ENCODE results near the gene METTL18.

METTL18 gene

GRCh38 chr1:169821500-169821899 is 26.8 kb upstream of the METTL18 start:
- no CpG with 5 or more reads among the region's 7 CpGs for WGBS, 2 donors (ENCODE audit: extremely low coverage in 2 of 2, insufficient read length in 2 of 2, insufficient replicate concordance in 1 of 2)
- H3K4me1 ChIP-seq (ENCODE audit: control insufficient read depth in 2 of 2, insufficient read depth in 1 of 2, low read depth in 1 of 2, low read length in 2 of 2): no peaks in the 10 kb centered on the region
- H3K36me3 ChIP-seq (replicated peaks in 1 of 2; ENCODE audit: control insufficient read depth in 2 of 2, insufficient read depth in 2 of 2, low read length in 2 of 2): peaks cover 12 to 92% of the 10 kb centered on the region in 2 donors

GRCh38 chr1:169816617-169817016 is 21.9 kb upstream of the METTL18 start:
- H2AK5ac ChIP-seq (ENCODE audit: low read depth, low read length): no peak overlapping the region
- WGBS, 2 donors (ENCODE audit: extremely low coverage in 2 of 2, insufficient read length in 2 of 2, insufficient replicate concordance in 1 of 2): no CpG with 5 or more reads among the region's 1 CpG
- H3K27ac ChIP-seq (replicated peaks; ENCODE audit: low read length): no peak overlapping the region
- no peak overlapping the region for H2BK120ac ChIP-seq (ENCODE audit: low read depth, low read length)
- H3K14ac ChIP-seq (ENCODE audit: low read length): no peak overlapping the region
- no peak overlapping the region for H2BK12ac ChIP-seq (ENCODE audit: low read length)
- no peak overlapping the region for H2AFZ ChIP-seq (ENCODE audit: low read length)
- DNase-seq (ENCODE audit: low spot score): no peak
- no peak overlapping the region for H4K8ac ChIP-seq (ENCODE audit: low read depth, low read length)
- H3K36me3 ChIP-seq (replicated peaks in 1 of 2; ENCODE audit: control insufficient read depth in 2 of 2, insufficient read depth in 2 of 2, low read length in 2 of 2): peaks cover 12 to 93% of the 10 kb centered on the region in 2 donors
- H4K91ac ChIP-seq (ENCODE audit: low read depth, low read length, poor library complexity): no peak overlapping the region
- H3K27me3 ChIP-seq (ENCODE audit: control insufficient read depth in 3 of 3, insufficient read depth in 3 of 3, low read depth in 1 of 3, low read length in 3 of 3): no peaks in the 10 kb centered on the region
- H3K4ac ChIP-seq (ENCODE audit: low read length): no peak overlapping the region
- H3K9me3 ChIP-seq (replicated peaks in 1 of 2; ENCODE audit: control insufficient read depth in 2 of 2, insufficient read depth in 1 of 2, low read depth in 1 of 2, low read length in 2 of 2): peaks cover 0 to 13% of the 10 kb centered on the region in 2 donors
- no peak overlapping the region for H2BK15ac ChIP-seq (ENCODE audit: low read length)
- H3K4me3 ChIP-seq (ENCODE audit: low read length in 2 of 2): no peak overlapping the region
- no peaks in the 10 kb centered on the region for H3K4me1 ChIP-seq (ENCODE audit: control insufficient read depth in 2 of 2, insufficient read depth in 1 of 2, low read depth in 1 of 2, low read length in 2 of 2)
- no peak overlapping the region for H3K4me2 ChIP-seq (ENCODE audit: insufficient read depth, low read length, poor library complexity, severe bottlenecking)
- H3K79me1 ChIP-seq (ENCODE audit: low read depth, low read length): no peaks in the 10 kb centered on the region
- no peak overlapping the region for H3K9ac ChIP-seq (ENCODE audit: low read depth, low read length, poor library complexity)
- H2BK5ac ChIP-seq (ENCODE audit: low read length): no peak overlapping the region
- no peak overlapping the region for H3K18ac ChIP-seq (ENCODE audit: low read length)
- H3K23ac ChIP-seq (ENCODE audit: low read depth, low read length, poor library complexity): no peak overlapping the region

More at GRCh38 chr1:169821500-169821899, 26.8 kb upstream of the METTL18 start:
- no peak overlapping the region for H2BK120ac ChIP-seq (ENCODE audit: low read depth, low read length)
- no peak overlapping the region for H3K4me2 ChIP-seq (ENCODE audit: insufficient read depth, low read length, poor library complexity, severe bottlenecking)
- no peak overlapping the region for H3K18ac ChIP-seq (ENCODE audit: low read length)
- no peak overlapping the region for H3K27ac ChIP-seq (replicated peaks; ENCODE audit: low read length)
- H2BK5ac ChIP-seq (ENCODE audit: low read length): no peak overlapping the region
- H3K27me3 ChIP-seq (ENCODE audit: control insufficient read depth in 3 of 3, insufficient read depth in 3 of 3, low read depth in 1 of 3, low read length in 3 of 3): no peaks in the 10 kb centered on the region
- no peak overlapping the region for H3K14ac ChIP-seq (ENCODE audit: low read length)
- H2BK12ac ChIP-seq (ENCODE audit: low read length): no peak overlapping the region
- H3K4me3 ChIP-seq (ENCODE audit: low read length in 2 of 2): no peak overlapping the region
- H2AK5ac ChIP-seq (ENCODE audit: low read depth, low read length): no peak overlapping the region
- H2BK15ac ChIP-seq (ENCODE audit: low read length): no peak overlapping the region
- no peak overlapping the region for H3K4ac ChIP-seq (ENCODE audit: low read length)
- H3K23ac ChIP-seq (ENCODE audit: low read depth, low read length, poor library complexity): no peak overlapping the region
- H3K9ac ChIP-seq (ENCODE audit: low read depth, low read length, poor library complexity): no peak overlapping the region
- H3K79me1 ChIP-seq (ENCODE audit: low read depth, low read length): no peaks in the 10 kb centered on the region
- H2AFZ ChIP-seq (ENCODE audit: low read length): no peak overlapping the region
- H4K91ac ChIP-seq (ENCODE audit: low read depth, low read length, poor library complexity): no peak overlapping the region
- no peak overlapping the region for H4K8ac ChIP-seq (ENCODE audit: low read depth, low read length)
- peaks cover 0 to 11% of the 10 kb centered on the region in 2 donors for H3K9me3 ChIP-seq (replicated peaks in 1 of 2; ENCODE audit: control insufficient read depth in 2 of 2, insufficient read depth in 1 of 2, low read depth in 1 of 2, low read length in 2 of 2)
- no peak for DNase-seq (ENCODE audit: low spot score)

GRCh38 chr1:169814265-169814664 is 19.6 kb upstream of the METTL18 start:
- H3K79me1 ChIP-seq (ENCODE audit: low read depth, low read length): no peaks in the 10 kb centered on the region
- H3K36me3 ChIP-seq (replicated peaks in 1 of 2; ENCODE audit: control insufficient read depth in 2 of 2, insufficient read depth in 2 of 2, low read length in 2 of 2): peaks cover 10 to 88% of the 10 kb centered on the region in 2 donors
- DNase-seq (ENCODE audit: low spot score): no peak
- H3K9me3 ChIP-seq (replicated peaks in 1 of 2; ENCODE audit: control insufficient read depth in 2 of 2, insufficient read depth in 1 of 2, low read depth in 1 of 2, low read length in 2 of 2): peaks cover 0 to 13% of the 10 kb centered on the region in 2 donors
- H3K27ac ChIP-seq (replicated peaks; ENCODE audit: low read length): no peak overlapping the region
- no peak overlapping the region for H2BK120ac ChIP-seq (ENCODE audit: low read depth, low read length)
- H3K4me3 ChIP-seq (ENCODE audit: low read length in 2 of 2): no peak overlapping the region
- H3K9ac ChIP-seq (ENCODE audit: low read depth, low read length, poor library complexity): no peak overlapping the region
- no peak overlapping the region for H3K23ac ChIP-seq (ENCODE audit: low read depth, low read length, poor library complexity)
- H4K91ac ChIP-seq (ENCODE audit: low read depth, low read length, poor library complexity): no peak overlapping the region
- H4K8ac ChIP-seq (ENCODE audit: low read depth, low read length): no peak overlapping the region
- H2BK5ac ChIP-seq (ENCODE audit: low read length): no peak overlapping the region
- no peaks in the 10 kb centered on the region for H3K27me3 ChIP-seq (ENCODE audit: control insufficient read depth in 3 of 3, insufficient read depth in 3 of 3, low read depth in 1 of 3, low read length in 3 of 3)
- H2AFZ ChIP-seq (ENCODE audit: low read length): no peak overlapping the region
- H3K4ac ChIP-seq (ENCODE audit: low read length): no peak overlapping the region
- H2BK12ac ChIP-seq (ENCODE audit: low read length): no peak overlapping the region
- WGBS, 2 donors (ENCODE audit: extremely low coverage in 2 of 2, insufficient read length in 2 of 2, insufficient replicate concordance in 1 of 2): no CpG with 5 or more reads among the region's 2 CpGs
- no peak overlapping the region for H3K14ac ChIP-seq (ENCODE audit: low read length)
- H2BK15ac ChIP-seq (ENCODE audit: low read length): no peak overlapping the region
- no peak overlapping the region for H3K4me2 ChIP-seq (ENCODE audit: insufficient read depth, low read length, poor library complexity, severe bottlenecking)
- no peak overlapping the region for H2AK5ac ChIP-seq (ENCODE audit: low read depth, low read length)
- H3K4me1 ChIP-seq (ENCODE audit: control insufficient read depth in 2 of 2, insufficient read depth in 1 of 2, low read depth in 1 of 2, low read length in 2 of 2): no peaks in the 10 kb centered on the region
- no peak overlapping the region for H3K18ac ChIP-seq (ENCODE audit: low read length)

- no peak overlapping the region for H3K27ac ChIP-seq (replicated peaks; ENCODE audit: low read length)
- WGBS, 2 donors (ENCODE audit: extremely low coverage in 2 of 2, insufficient read length in 2 of 2, insufficient replicate concordance in 1 of 2): no CpG with 5 or more reads among the region's 2 CpGs
- H2BK5ac ChIP-seq (ENCODE audit: low read length): no peak overlapping the region
- no peak overlapping the region for H3K9ac ChIP-seq (ENCODE audit: low read depth, low read length, poor library complexity)
- H3K4me2 ChIP-seq (ENCODE audit: insufficient read depth, low read length, poor library complexity, severe bottlenecking): no peak overlapping the region
- H2AK5ac ChIP-seq (ENCODE audit: low read depth, low read length): no peak overlapping the region
- no peak overlapping the region for H4K8ac ChIP-seq (ENCODE audit: low read depth, low read length)
- no peak overlapping the region for H3K14ac ChIP-seq (ENCODE audit: low read length)
- DNase-seq (ENCODE audit: low spot score): no peak
- peaks cover 0 to 6% of the 10 kb centered on the region in 2 donors for H3K9me3 ChIP-seq (replicated peaks in 1 of 2; ENCODE audit: control insufficient read depth in 2 of 2, insufficient read depth in 1 of 2, low read depth in 1 of 2, low read length in 2 of 2)
- H3K79me1 ChIP-seq (ENCODE audit: low read depth, low read length): no peaks in the 10 kb centered on the region
- no peak overlapping the region for H3K4ac ChIP-seq (ENCODE audit: low read length)
- H2BK120ac ChIP-seq (ENCODE audit: low read depth, low read length): no peak overlapping the region
- no peak overlapping the region for H2BK15ac ChIP-seq (ENCODE audit: low read length)
- no peak overlapping the region for H3K23ac ChIP-seq (ENCODE audit: low read depth, low read length, poor library complexity)
- no peak overlapping the region for H3K18ac ChIP-seq (ENCODE audit: low read length)
- H2BK12ac ChIP-seq (ENCODE audit: low read length): no peak overlapping the region
- H2AFZ ChIP-seq (ENCODE audit: low read length): no peak overlapping the region
- H3K27me3 ChIP-seq (ENCODE audit: control insufficient read depth in 3 of 3, insufficient read depth in 3 of 3, low read depth in 1 of 3, low read length in 3 of 3): no peaks in the 10 kb centered on the region
- H4K91ac ChIP-seq (ENCODE audit: low read depth, low read length, poor library complexity): no peak overlapping the region
- no peak overlapping the region for H3K4me3 ChIP-seq (ENCODE audit: low read length in 2 of 2)
- no peaks in the 10 kb centered on the region for H3K4me1 ChIP-seq (ENCODE audit: control insufficient read depth in 2 of 2, insufficient read depth in 1 of 2, low read depth in 1 of 2, low read length in 2 of 2)
- H3K36me3 ChIP-seq (replicated peaks in 1 of 2; ENCODE audit: control insufficient read depth in 2 of 2, insufficient read depth in 2 of 2, low read length in 2 of 2): peaks cover 12 to 91% of the 10 kb centered on the region in 2 donors
These were observed 17.4 kb upstream of the METTL18 start for GRCh38 chr1:169812131-169812530.
